Measurements from ENCODE around the gene ALKBH5.

DNA sequence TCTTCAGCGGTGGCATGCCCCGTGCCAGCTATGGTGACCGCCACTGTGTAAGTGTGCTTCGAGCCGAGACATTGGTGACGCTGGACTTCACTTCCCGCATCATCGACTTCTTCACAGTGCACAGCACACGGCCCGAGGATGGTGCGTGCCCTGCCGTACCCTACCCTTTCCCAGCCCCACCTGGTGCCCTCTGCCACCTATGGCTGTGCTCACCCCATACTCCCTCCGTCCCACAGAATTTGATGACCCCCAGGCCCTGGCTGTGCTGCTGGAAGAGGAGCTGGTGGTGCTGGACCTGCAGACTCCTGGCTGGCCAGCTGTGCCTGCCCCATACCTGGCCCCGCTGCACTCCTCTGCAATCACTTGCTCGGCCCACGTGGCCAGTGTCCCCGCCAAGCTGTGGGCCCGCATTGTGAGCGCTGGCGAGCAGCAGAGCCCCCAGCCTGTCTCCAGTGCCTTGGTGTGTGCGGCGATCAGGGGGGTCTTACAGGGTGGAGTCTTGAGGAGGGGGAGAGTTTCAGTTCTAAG, 51.3 kb downstream of the ALKBH5 start:
- TF ChIP-seq, protein P1, sequence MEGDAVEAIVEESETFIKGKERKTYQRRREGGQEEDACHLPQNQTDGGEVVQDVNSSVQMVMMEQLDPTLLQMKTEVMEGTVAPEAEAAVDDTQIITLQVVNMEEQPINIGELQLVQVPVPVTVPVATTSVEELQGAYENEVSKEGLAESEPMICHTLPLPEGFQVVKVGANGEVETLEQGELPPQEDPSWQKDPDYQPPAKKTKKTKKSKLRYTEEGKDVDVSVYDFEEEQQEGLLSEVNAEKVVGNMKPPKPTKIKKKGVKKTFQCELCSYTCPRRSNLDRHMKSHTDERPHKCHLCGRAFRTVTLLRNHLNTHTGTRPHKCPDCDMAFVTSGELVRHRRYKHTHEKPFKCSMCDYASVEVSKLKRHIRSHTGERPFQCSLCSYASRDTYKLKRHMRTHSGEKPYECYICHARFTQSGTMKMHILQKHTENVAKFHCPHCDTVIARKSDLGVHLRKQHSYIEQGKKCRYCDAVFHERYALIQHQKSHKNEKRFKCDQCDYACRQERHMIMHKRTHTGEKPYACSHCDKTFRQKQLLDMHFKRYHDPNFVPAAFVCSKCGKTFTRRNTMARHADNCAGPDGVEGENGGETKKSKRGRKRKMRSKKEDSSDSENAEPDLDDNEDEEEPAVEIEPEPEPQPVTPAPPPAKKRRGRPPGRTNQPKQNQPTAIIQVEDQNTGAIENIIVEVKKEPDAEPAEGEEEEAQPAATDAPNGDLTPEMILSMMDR (IDR thresholded peaks at IDR 0.05), result no peak
- TF ChIP-seq POLR2A (IDR thresholded peaks at IDR 0.05) (no peak), EP300 (IDR thresholded peaks at IDR 0.05) (no peak)

All from tibial nerve (tissue), 4 donors.